DOHH2 (cell line): ENCODE results near the gene HADHA.

ENCODE experiments used
- CTCF ChIP-seq: fragments of 200-600 bp; sonication (generic); IDR thresholded peaks from one replicate; pipeline ENCODE4 v1.5.1; 2014; ENCODE audit warnings: antibody characterized with exemption, mild to moderate bottlenecking, low read depth, low read length; ENCODE audit not compliant: poor library complexity, severe bottlenecking
- EZH2phosphoT487 ChIP-seq: fragments of 200-600 bp; sonication (generic); IDR thresholded peaks from 2 replicates; pipeline ENCODE4 v1.6.1; 2017; ENCODE audit warnings: borderline replicate concordance, mild to moderate bottlenecking, antibody characterized with exemption, low read length, moderate library complexity, mixed read lengths

- TF ChIP-seq CTCF (no peak), EZH2phosphoT487 (no peak)
Measured at GRCh38 chr2:26161926-26162325, 82.5 kb downstream of the HADHA start.
